Stimulated activated CD8-positive, alpha-beta memory T cell treated with anti-CD3 and anti-CD28 coated beads, Interleukin-7, amount 100 ng/mL, for 48 hours (primary cell): Measurements from ENCODE around the gene HIPK2.

Experiments
- DNase-seq, 2 donors: peaks; one replicate each; pipeline ENCODE4 v3.0.0-alpha.2; 2020; ENCODE audit warnings: low read depth in 1 of 2; ENCODE audit errors: extremely low read depth in 1 of 2

Gene HIPK2

DNA sequence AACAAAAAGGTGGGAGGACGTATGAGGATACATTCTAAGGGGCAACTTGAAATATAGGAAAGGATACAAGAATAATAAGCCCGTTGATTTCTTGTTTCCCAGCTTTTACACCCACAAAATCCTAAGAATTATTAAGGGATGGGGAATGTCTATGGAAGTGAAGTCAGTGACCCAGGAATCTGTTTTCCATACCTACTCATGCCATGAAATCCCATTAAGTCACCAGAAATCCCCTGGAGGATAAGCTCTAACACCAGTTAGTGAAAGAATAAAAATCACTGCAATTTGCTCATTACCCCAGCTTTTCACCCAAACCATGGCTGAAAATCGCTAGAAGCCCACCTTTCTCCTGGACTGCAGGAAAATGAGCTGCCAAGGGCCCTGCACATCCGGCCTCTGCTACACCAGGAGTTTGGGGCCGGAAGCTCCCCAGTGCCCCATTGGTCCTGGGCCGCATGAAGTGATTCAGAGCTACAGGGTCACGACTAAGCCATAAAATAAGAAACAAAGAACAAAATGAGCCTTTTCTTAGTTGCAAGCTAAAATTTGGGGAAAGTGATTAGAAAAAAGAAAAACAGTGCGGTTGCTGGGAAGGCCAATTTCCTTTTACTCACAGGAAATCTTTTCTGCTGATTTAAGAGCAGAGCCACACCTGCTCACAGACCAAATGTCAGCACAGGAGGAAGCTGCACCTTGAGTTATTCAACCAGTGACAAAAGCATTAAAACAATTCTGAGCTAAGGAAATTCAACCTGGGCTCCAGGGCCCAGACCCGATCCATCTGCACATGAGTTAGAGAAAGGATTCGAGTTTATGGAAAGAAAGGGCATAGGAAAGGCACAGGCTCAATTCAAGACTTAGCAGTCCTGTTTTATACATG lies 40.3 kb downstream of the HIPK2 start:
- peak in 1 of 2 donors; percentile 3 for DNase-seq

DNA sequence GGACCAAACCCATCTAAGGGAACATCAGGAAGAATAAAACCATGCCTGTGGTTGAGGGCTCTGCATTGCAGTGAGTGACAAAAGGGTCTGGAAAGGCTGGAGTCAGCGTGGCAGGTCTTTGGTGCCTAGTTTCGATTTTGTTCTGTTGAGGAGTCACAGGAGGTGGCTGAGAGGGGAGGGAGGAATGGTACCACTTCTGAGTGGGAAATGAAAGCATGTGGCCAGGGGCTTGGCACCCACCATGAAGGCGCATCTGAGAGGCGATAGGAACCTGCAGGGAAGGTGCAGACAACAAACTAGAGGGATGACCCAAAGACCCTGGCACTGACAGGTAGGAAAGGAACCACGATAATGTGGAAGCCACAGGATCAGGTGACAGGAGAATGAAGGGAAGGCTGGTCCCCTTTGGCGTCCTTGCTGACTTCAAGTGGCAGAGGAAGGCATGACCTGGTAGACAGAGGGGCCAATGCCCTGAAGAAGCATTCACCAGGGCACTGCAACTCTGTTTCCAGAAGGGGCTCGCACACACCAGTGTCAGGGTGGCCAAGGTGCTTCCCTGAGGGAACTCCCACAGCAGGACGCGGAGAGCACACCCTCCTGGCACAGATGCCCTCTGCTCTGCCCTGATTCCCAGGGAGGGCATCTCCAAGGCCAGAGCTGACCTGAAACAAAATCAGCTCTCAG lies 41.7 kb downstream of the HIPK2 start:
- no peak for DNase-seq

- DNase-seq = no peak
Measured at GRCh38 chr7:139735466-139735865, 42.3 kb downstream of the HIPK2 start.

GRCh38 chr7:139734395-139734794 lies 43.4 kb downstream of the HIPK2 start:
- no peak for DNase-seq

GRCh38 chr7:139733751-139734150 lies 44.0 kb downstream of the HIPK2 start:
- DNase-seq = no peak

DNA sequence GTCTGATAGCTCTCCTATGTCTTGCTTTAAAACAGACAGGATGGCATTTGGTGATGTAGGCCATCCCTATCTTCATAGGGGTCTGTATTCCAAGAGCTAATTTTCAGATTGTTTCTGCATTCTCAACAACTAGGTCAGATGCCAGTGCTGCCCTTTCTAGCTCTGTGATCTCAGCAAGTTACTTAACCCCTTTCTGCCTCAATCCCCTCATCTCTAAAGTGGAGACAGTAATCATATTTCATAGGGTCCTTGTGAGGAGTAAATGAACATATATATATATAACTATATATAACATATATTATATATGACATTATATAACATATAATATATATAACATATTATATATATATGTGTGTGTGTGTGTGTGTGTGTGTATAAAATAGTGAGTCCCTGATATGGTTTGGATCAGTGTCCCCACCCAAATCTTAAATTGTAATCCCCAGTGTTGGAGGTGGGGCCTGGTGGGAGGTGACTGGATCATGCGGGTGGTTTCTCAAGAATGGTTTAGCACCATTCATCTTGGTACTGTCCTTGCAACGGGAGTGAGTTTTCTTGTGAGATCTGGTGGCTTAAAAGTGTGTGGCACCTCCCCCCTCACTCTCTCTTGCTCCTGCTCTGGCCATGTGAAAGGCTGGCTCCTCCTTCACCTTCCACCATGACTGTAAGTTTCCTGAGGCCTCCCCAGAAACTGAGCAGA lies 45.2 kb downstream of the HIPK2 start:
- no peak for DNase-seq

DNA sequence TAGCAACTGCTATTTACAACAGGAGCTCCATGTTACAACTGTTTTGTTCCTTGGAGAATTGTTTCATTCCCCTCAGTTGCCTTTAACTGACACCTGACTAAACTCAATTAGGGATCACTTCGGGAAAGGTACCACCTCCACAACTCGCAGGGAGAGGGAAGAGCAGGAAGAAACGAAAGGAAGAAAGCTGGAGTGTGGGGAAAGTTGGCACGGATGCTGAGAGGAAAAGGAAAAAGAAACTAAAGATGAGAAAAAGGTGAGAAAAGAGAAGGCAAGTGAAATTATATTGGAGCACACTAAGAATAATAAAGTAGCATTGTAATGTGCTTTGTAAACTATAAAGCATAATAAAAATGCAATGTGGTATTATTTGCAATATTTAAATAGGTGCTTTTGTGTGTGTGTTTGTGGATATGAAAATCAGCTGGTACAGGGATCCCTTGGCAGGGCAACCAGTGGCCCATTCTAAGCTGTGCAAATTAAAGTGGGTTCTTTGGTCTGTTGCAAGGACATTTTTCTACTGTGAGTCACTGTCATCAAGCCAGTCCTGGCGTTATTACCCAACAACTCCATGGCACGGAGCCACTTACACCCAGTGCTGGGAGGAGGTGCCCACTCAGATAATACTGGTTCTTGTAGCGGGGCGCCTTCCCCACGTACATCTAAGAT lies 45.9 kb downstream of the HIPK2 start:
- DNase-seq = no peak

GRCh38 chr7:139730746-139731612 lies 46.8 kb downstream of the HIPK2 start:
- DNase-seq = no peak

DNA sequence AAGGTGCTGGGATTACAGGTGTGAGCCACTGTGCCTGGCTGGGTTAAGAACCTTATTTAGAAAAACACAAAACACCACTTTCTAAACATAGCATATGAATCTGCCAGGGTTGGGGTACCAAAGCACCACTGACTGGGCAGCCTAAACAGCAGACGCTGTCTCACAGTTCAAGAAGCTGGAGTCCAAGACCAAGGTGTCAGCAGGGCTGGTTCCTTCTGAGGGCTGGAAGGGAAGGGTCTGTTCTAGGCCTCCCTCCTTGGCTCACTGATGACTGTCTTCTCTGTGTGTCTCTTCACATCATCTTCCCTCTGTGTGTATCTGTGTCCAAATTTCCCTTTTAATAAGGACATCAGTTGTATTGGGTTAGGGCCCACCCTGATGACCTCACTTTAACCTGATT lies 49.6 kb downstream of the HIPK2 start:
- no peak for DNase-seq

DNA sequence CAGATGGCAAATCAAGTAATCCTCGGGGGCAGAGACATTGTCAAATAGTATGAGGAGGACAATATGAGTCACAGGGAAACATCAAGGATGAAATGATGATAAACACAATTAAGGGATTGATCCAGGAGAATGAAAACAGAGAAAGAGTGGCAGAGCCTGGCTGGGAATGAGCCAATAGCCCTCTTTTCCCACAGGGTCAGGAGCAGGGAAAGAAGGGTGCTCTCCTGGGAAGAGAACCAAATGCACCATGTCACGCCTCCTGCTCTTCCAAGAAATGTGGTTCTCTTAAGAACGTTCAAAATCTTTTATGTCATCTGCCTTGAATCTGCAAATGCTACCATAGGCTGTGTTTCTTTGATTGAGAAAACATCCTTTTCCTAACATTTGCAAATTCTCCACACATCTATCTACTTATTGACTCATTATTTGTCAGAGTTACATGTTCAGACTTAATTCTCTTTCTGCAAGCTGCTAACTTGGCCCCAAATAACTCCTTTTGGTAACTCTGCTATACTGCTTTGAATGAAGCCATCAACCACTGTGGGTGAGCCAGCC lies 50.6 kb downstream of the HIPK2 start:
- DNase-seq = no peak

DNA sequence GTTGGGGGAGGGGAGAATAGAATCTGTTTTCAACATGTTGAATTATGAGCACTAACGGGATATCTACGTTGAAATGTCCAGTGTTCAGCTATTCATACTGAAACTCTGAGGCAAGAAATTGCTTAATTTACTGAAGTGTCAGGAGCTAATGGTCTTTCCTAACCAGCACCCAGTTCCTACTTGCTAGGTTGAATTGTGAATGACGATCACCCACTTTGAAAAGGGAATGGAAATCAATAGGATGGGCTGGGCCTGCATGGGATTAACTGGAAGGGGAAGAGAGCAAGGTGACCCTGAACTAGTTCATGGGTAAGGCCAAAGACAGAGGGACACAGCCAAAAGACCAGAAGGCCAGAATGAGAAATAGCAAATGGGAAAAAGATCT lies 51.3 kb downstream of the HIPK2 start:
- DNase-seq = no peak

GRCh38 chr7:139725858-139726484 lies 51.8 kb downstream of the HIPK2 start:
- no peak for DNase-seq

- DNase-seq = no peak
Measured at GRCh38 chr7:139725077-139725476, 52.7 kb downstream of the HIPK2 start.

- DNase-seq = no peak
Measured at GRCh38 chr7:139722604-139723003, 55.2 kb downstream of the HIPK2 start.

GRCh38 chr7:139721821-139722220 lies 56.0 kb downstream of the HIPK2 start:
- DNase-seq = no peak

- no peak for DNase-seq
Measured at GRCh38 chr7:139721417-139721816, 56.4 kb downstream of the HIPK2 start.

- DNase-seq = no peak
Measured at GRCh38 chr7:139720705-139721231, 57.0 kb downstream of the HIPK2 start.

DNA sequence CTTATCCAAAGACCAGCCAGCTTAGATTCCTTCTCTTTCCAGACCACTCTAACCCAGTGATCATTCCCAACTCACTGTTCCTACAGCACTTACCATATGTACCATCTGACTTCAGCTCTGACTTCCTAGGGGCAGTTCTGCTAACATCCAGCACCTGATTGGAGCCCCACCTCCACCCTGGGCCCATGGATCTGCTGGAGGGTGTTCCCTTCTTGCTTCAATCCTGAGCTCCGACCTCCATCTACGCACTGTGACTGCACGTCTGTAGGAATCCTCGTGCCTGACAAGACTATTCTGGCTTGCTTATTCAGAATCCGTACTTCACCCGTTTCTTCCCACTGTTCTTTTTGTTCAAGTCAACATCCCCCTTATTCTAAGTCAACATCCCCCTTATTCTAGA lies 57.6 kb downstream of the HIPK2 start:
- no peak for DNase-seq

- no peak for DNase-seq
Measured at GRCh38 chr7:139718859-139719258, 58.9 kb downstream of the HIPK2 start.
